HEK293 (cell line): ENCODE results near the gene STAMBPL1.

ENCODE experiments used
- ZBTB7A ChIP-seq: fragments of 450-650 bp; formaldehyde crosslinking; IDR thresholded peaks from 2 replicates; pipeline ENCODE4 v1.5.1; 2016; ENCODE audit warnings: low read depth, missing biosample characterization, missing genetic modification characterization
- ZNF274 ChIP-seq, 2 experiments: fragments of 200-500 bp in 1 of 2; fragments of 450-650 bp in 1 of 2; sonication (Bioruptor generic) in 1 of 2; formaldehyde crosslinking in 1 of 2; IDR thresholded peaks; 2 replicates each; pipeline versions ENCODE4 v1.5.1 to v1.6.1; 2014 to 2016; ENCODE audit warnings: borderline replicate concordance in 1 of 2, inconsistent platforms in 1 of 2, low read length in 1 of 2, missing biosample characterization in 1 of 2, missing genetic modification characterization in 1 of 2
- ZNF664 ChIP-seq: fragments of 450-650 bp; formaldehyde crosslinking; IDR thresholded peaks from 2 replicates; pipeline ENCODE4 v1.5.1; 2016; ENCODE audit warnings: missing biosample characterization, missing genetic modification characterization
- TF ChIP-seq, protein P1 (sequence below): fragments of 450-650 bp; formaldehyde crosslinking; IDR thresholded peaks from 2 replicates; pipeline ENCODE4 v1.5.1; 2016; ENCODE audit warnings: missing biosample characterization, missing genetic modification characterization
- TF ChIP-seq, protein P2 (sequence below): fragments of 450-650 bp; formaldehyde crosslinking; IDR thresholded peaks from 2 replicates; pipeline ENCODE4 v1.5.1; 2016; ENCODE audit warnings: missing biosample characterization, missing genetic modification characterization

DNA sequence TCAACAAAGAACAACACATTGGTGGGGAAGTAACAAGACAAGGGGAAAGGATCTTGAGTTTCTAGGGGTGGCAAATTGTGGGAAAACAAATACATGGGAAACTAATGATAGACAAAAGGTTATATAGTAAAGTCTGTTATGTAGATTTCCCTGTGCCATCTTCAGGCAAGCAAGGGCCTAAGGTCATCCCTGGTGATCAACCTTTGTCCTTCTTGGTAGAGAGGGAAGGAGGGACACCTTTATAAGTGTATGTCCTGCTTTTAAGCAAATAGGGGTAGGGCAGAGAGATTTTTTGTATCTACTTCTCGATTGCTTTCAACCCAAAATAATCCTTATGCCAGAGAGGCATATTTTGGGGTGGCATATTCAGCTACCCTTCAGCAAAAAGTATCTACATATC lies 84.3 kb downstream of the STAMBPL1 start:
- TF ChIP-seq ZNF274 (IDR thresholded peaks at IDR 0.05; ENCODE audit: low read length) = no peak
- no peak for TF ChIP-seq ZNF274 (tag by site-specific recombination; IDR thresholded peaks at IDR 0.05; ENCODE audit: borderline replicate concordance)
- TF ChIP-seq, protein P1, sequence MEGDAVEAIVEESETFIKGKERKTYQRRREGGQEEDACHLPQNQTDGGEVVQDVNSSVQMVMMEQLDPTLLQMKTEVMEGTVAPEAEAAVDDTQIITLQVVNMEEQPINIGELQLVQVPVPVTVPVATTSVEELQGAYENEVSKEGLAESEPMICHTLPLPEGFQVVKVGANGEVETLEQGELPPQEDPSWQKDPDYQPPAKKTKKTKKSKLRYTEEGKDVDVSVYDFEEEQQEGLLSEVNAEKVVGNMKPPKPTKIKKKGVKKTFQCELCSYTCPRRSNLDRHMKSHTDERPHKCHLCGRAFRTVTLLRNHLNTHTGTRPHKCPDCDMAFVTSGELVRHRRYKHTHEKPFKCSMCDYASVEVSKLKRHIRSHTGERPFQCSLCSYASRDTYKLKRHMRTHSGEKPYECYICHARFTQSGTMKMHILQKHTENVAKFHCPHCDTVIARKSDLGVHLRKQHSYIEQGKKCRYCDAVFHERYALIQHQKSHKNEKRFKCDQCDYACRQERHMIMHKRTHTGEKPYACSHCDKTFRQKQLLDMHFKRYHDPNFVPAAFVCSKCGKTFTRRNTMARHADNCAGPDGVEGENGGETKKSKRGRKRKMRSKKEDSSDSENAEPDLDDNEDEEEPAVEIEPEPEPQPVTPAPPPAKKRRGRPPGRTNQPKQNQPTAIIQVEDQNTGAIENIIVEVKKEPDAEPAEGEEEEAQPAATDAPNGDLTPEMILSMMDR = no peak
- no peak for TF ChIP-seq ZBTB7A
- TF ChIP-seq, protein P2, sequence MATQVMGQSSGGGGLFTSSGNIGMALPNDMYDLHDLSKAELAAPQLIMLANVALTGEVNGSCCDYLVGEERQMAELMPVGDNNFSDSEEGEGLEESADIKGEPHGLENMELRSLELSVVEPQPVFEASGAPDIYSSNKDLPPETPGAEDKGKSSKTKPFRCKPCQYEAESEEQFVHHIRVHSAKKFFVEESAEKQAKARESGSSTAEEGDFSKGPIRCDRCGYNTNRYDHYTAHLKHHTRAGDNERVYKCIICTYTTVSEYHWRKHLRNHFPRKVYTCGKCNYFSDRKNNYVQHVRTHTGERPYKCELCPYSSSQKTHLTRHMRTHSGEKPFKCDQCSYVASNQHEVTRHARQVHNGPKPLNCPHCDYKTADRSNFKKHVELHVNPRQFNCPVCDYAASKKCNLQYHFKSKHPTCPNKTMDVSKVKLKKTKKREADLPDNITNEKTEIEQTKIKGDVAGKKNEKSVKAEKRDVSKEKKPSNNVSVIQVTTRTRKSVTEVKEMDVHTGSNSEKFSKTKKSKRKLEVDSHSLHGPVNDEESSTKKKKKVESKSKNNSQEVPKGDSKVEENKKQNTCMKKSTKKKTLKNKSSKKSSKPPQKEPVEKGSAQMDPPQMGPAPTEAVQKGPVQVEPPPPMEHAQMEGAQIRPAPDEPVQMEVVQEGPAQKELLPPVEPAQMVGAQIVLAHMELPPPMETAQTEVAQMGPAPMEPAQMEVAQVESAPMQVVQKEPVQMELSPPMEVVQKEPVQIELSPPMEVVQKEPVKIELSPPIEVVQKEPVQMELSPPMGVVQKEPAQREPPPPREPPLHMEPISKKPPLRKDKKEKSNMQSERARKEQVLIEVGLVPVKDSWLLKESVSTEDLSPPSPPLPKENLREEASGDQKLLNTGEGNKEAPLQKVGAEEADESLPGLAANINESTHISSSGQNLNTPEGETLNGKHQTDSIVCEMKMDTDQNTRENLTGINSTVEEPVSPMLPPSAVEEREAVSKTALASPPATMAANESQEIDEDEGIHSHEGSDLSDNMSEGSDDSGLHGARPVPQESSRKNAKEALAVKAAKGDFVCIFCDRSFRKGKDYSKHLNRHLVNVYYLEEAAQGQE (tag by site-specific recombination) = no peak
- no peak for TF ChIP-seq ZNF664 (tag by site-specific recombination)
